CD4-positive, alpha-beta T cell (primary cell): ENCODE measurements around the gene RIPPLY3. TPM values are rescaled to one million over a fixed set of nuclear protein-coding genes. Genes with fewer than 3 reads are reported as not detected.

Experiments
- ATAC-seq: fragments of 200-7000 bp; cut with Tn5 transposase; one replicate; pipeline ENCODE4 v1.10.0; 2022; ENCODE audit warnings: mild to moderate bottlenecking; ENCODE audit not compliant: poor library complexity
- CTCF ChIA-PET: fragments of 350-600 bp; sonication (Branson Sonifier 250); formaldehyde crosslinking; loops from one replicate; lab custom pipeline; 2021; ENCODE audit warnings: antibody characterized with exemption, inconsistent platforms; lab: Charles Lee
- POLR2A ChIA-PET: fragments of 350-600 bp; sonication (Branson Sonifier 250); formaldehyde crosslinking; loops from one replicate; lab custom pipeline; 2021; ENCODE audit warnings: antibody characterized with exemption, inconsistent platforms; lab: Charles Lee
- DNase-seq, 14 experiments: peaks; one replicate each; pipeline ENCODE4 v3.0.0-alpha.2; 2013 to 2020; ENCODE audit warnings: mixed read lengths in 2 of 14
- H3K27ac ChIP-seq, 2 donors: one replicate each; pipeline versions ENCODE4 v1.5.1 to v1.7.0; 2013; ENCODE audit warnings: low read length in 2 of 2, low read depth in 1 of 2, mild to moderate bottlenecking in 1 of 2
- H3K27me3 ChIP-seq, 2 experiments: 1 replicate in 1 of 2; 2 replicates in 1 of 2; pipeline versions ENCODE4 v1.6.1 to v1.7.0; 2013; ENCODE audit warnings: low read length in 2 of 2, control low read depth in 1 of 2, mild to moderate bottlenecking in 1 of 2, moderate library complexity in 1 of 2; ENCODE audit not compliant: insufficient read depth in 2 of 2, control insufficient read depth in 1 of 2
- H3K36me3 ChIP-seq: one replicate; pipeline ENCODE4 v1.6.1; 2013; ENCODE audit warnings: low read length, control low read depth; ENCODE audit not compliant: insufficient read depth
- H3K4me1 ChIP-seq: one replicate; pipeline ENCODE4 v1.6.1; 2013; ENCODE audit warnings: low read length, control low read depth; ENCODE audit not compliant: insufficient read depth
- H3K4me3 ChIP-seq: one replicate; pipeline ENCODE4 v1.5.1; 2013; ENCODE audit warnings: mild to moderate bottlenecking, low read length, moderate library complexity
- H3K9me3 ChIP-seq, 2 experiments: 1 replicate in 1 of 2; 2 replicates in 1 of 2; pipeline versions ENCODE4 v1.6.1 to v1.7.0; 2013; ENCODE audit warnings: low read length in 2 of 2, mild to moderate bottlenecking in 2 of 2, control low read depth in 1 of 2, moderate library complexity in 1 of 2; ENCODE audit not compliant: control insufficient read depth in 1 of 2, insufficient read depth in 1 of 2
- H3K27ac Mint-ChIP-seq: one replicate; pipeline ENCODE4 v1.8.0; 2020; ENCODE audit warnings: mixed read lengths
- H3K27me3 Mint-ChIP-seq: one replicate; pipeline ENCODE4 v1.8.0; 2021; ENCODE audit warnings: mixed read lengths
- H3K36me3 Mint-ChIP-seq: one replicate; pipeline ENCODE4 v1.8.0; 2021; ENCODE audit warnings: low read depth, mixed read lengths
- H3K4me1 Mint-ChIP-seq: one replicate; pipeline ENCODE4 v1.8.0; 2021; ENCODE audit warnings: low read depth, mixed read lengths
- H3K4me3 Mint-ChIP-seq: one replicate; pipeline ENCODE4 v1.8.0; 2020; ENCODE audit warnings: mild to moderate bottlenecking, mixed read lengths
- H3K9me3 Mint-ChIP-seq: one replicate; pipeline ENCODE4 v1.8.0; 2020; ENCODE audit warnings: mixed read lengths
- CTCF ChIP-seq: fragments of 200-600 bp; IDR thresholded peaks from one replicate; pipeline ENCODE4 v1.8.0; 2022; ENCODE audit warnings: antibody characterized with exemption, mild to moderate bottlenecking
- intact Hi-C, 2 experiments: fragments of 100-400 bp; cut with DNase I in 1 of 2; cut with micrococcal nuclease in 1 of 2; formaldehyde crosslinking; loops; one replicate each; pipeline versions ENCODE4 v1.15.1 to v1.9.0; 2023 to 2025; cut with DNase I, micrococcal nuclease
- total RNA-seq, 174 experiments: library from RNA in 2 of 174; stranded (reverse) in 2 of 174; gene quantifications; one replicate each; pipeline ENCODE4 v1.2.3 and lab custom pipeline; 2021 to 2026

The RIPPLY3 gene
- total RNA-seq, 2 experiments from 2014 or later: not detected

DNA sequence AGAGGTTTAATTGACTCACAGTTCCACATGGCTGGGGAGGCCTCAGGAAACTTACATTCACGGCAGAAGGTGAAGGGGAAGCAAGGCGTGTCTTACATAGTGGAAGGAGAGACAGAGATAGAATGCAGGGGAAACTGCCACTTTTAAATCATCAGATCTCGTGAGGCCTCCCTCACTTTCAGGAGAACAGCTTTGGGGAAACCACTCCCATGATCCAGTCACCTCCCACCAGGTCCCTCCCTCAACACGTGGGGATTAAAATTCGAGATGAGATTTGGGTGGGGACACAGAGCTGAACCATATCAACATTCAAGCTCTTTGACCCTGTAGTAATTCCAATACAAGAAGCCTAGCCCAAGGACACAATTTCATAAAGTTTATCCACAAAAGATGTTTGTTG lies 52.7 kb downstream of the RIPPLY3 start:
- Histone ChIP-seq H3K9me3 (no peaks in the 10 kb centered on the region), H3K27me3 (no peaks in the 10 kb centered on the region), H3K4me3 (no peak overlapping the region), H3K36me3 (no peaks in the 10 kb centered on the region), H3K4me1 (no peaks in the 10 kb centered on the region), H3K27ac (no peak overlapping the region)
- H3K27ac Mint-ChIP-seq: no peak overlapping the region
- ChIA-PET CTCF (no interaction called here), POLR2A (no interaction called here)
- no peaks in the 10 kb centered on the region for H3K36me3 Mint-ChIP-seq
- DNase-seq: no peak
- H3K4me1 Mint-ChIP-seq: no peaks in the 10 kb centered on the region
- no peaks in the 10 kb centered on the region for H3K27me3 Mint-ChIP-seq
- no peak overlapping the region for H3K4me3 Mint-ChIP-seq
- intact Hi-C loops: no loop called here
- no peaks in the 10 kb centered on the region for H3K9me3 Mint-ChIP-seq
- no peak for TF ChIP-seq CTCF
- no peak for ATAC-seq

GRCh38 chr21:37060296-37060695 lies 53.8 kb downstream of the RIPPLY3 start:
- intact Hi-C loops: no loop called here
- H3K9me3 ChIP-seq: no peaks in the 10 kb centered on the region
- H3K27ac Mint-ChIP-seq: no peak overlapping the region
- H3K36me3 Mint-ChIP-seq: peaks cover 9% of the 10 kb centered on the region
- CTCF ChIA-PET: interaction anchor here (0.5 kb wide), 1 partner anchor 19 kb away, joined by 3 read pairs; no protein-coding TSS in a partner anchor
- no peak overlapping the region for H3K27ac ChIP-seq
- no peaks in the 10 kb centered on the region for H3K9me3 Mint-ChIP-seq
- no peaks in the 10 kb centered on the region for H3K4me1 Mint-ChIP-seq
- no peaks in the 10 kb centered on the region for H3K4me1 ChIP-seq
- H3K27me3 Mint-ChIP-seq: no peaks in the 10 kb centered on the region
- H3K27me3 ChIP-seq: no peaks in the 10 kb centered on the region
- no peak overlapping the region for H3K4me3 Mint-ChIP-seq
- POLR2A ChIA-PET: no interaction called here
- ATAC-seq (no peak), DNase-seq (no peak)
- no peak for TF ChIP-seq CTCF
- no peaks in the 10 kb centered on the region for H3K36me3 ChIP-seq
- H3K4me3 ChIP-seq: no peak overlapping the region

DNA sequence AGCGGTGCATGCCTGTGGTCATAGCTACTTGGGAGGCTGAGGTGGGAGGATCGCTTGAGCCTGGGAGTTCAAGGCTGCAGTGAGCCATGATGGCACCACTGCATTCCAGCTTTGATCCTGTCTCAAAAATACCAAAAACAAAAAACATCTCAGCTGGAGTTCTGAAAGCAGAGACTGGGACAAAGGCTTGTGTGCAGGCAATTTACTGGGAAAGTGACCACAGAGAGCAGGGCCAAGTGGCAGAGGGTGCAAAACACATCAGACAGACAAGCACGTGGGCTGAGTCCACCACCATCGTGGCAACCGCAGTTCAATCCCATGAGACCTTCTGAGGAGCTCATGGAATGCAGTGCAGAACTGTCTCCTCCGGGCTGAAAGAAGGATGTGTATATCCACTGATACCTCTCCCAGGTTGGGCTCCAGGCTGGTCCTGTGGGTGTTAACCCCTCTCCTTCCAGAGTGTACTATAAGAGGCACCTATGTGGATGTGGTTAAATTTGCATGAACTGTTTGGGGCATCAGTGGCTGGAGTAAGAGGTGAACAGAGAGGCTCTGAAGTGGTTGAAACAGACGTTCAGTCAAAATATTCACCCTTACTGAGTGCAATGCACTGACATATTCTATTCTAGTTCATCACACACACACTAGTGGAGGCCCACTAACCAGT lies 55.6 kb downstream of the RIPPLY3 start:
- no peak for TF ChIP-seq CTCF
- no peak overlapping the region for H3K27ac Mint-ChIP-seq
- no peaks in the 10 kb centered on the region for H3K27me3 Mint-ChIP-seq
- H3K9me3 Mint-ChIP-seq: no peaks in the 10 kb centered on the region
- H3K9me3 ChIP-seq: no peaks in the 10 kb centered on the region
- no peak overlapping the region for H3K4me3 Mint-ChIP-seq
- POLR2A ChIA-PET: no interaction called here
- H3K36me3 ChIP-seq: peaks cover 1% of the 10 kb centered on the region
- no peak overlapping the region for H3K27ac ChIP-seq
- no peak overlapping the region for H3K4me3 ChIP-seq
- CTCF ChIA-PET: no interaction called here
- peaks cover 18% of the 10 kb centered on the region for H3K36me3 Mint-ChIP-seq
- H3K4me1 Mint-ChIP-seq: no peaks in the 10 kb centered on the region
- DNase-seq (no peak), ATAC-seq (no peak)
- H3K4me1 ChIP-seq: no peaks in the 10 kb centered on the region
- intact Hi-C loops: no loop called here
- H3K27me3 ChIP-seq: no peaks in the 10 kb centered on the region
